Measurements from ENCODE around the gene MAML3.

MAML3 gene

GRCh38 chr4:139873111-139873860 is 280.7 kb downstream of the MAML3 start:
- TF ChIP-seq CTCF (IDR thresholded peaks at IDR 0.05; ENCODE audit: low read depth, low read length, missing control alignments): no peak
- no peak overlapping the region for H3K4me3 ChIP-seq (ENCODE audit: low read depth, low read length)
- DNase-seq (ENCODE audit: low read depth): no peak

- no peak for DNase-seq (ENCODE audit: low read depth)
These were observed 281.7 kb downstream of the MAML3 start for GRCh38 chr4:139872274-139872673.

DNA sequence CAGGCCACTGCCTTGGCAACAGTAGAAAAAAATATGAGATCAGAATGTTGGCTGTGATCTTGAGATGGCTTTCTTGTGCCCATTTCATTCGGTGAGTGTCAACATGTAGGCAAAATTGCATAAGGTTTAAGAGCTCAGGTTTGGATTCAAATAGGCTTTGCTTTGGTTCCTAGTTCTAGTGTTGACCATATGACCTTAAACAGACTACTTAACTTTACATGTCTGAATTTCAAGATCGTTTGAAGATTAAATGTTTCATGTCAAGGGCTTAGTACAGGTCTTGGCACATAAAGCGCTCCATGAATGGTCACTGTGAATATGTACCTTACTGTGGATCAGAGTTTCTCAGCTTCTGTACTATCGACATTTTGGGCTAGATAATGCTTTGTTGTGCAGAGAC is 284.2 kb downstream of the MAML3 start:
- no peak for DNase-seq (ENCODE audit: low read depth)
- TF ChIP-seq CTCF (IDR thresholded peaks at IDR 0.05; ENCODE audit: low read depth, low read length, missing control alignments): no peak
- H3K4me3 ChIP-seq (ENCODE audit: low read depth, low read length): no peak overlapping the region

More at GRCh38 chr4:139872274-139872673, 281.7 kb downstream of the MAML3 start:
- no peak overlapping the region for H3K4me3 ChIP-seq (ENCODE audit: low read depth, low read length)
- no peak for TF ChIP-seq CTCF (IDR thresholded peaks at IDR 0.05; ENCODE audit: low read depth, low read length, missing control alignments)

DNA sequence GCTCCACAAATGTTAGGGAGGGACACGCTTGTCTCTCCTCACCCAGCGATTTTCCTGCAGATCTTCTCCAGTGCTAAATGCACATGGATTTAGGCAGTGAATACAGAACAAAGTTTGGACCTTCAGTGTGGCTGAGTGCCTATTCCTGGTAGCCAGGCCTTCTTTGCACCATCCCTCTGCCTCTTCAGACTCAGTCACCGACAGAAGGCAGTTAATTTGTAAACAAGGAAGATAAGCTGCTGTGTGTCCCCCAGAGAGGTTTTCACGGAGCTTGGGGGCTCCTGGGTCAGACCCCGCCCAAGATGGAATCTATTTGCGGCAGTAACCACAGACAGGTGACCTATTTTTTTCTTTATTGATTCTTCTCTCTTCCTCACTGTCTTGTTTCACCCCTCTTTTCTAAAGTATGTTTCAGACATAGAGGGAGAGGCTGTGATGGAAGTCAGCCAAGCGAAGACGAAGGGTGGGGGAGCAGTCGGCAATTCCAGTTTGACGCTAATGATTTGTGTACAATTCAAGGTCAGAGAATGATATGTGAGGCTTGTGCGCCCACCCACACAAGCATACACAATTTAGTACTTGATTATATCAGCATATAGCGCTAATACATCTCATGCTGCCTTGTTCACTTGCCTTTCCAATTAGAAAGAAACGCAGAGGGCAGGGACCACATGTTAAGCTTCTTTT is 287.6 kb downstream of the MAML3 start:
- DNase-seq (ENCODE audit: low read depth): no peak
- no peak overlapping the region for H3K4me3 ChIP-seq (ENCODE audit: low read depth, low read length)
- no peak for TF ChIP-seq CTCF (IDR thresholded peaks at IDR 0.05; ENCODE audit: low read depth, low read length, missing control alignments)

GRCh38 chr4:139865537-139865936 is 288.4 kb downstream of the MAML3 start:
- TF ChIP-seq CTCF (IDR thresholded peaks at IDR 0.05; ENCODE audit: low read depth, low read length, missing control alignments): no peak
- H3K4me3 ChIP-seq (ENCODE audit: low read depth, low read length): no peak overlapping the region
- DNase-seq (ENCODE audit: low read depth): no peak

DNA sequence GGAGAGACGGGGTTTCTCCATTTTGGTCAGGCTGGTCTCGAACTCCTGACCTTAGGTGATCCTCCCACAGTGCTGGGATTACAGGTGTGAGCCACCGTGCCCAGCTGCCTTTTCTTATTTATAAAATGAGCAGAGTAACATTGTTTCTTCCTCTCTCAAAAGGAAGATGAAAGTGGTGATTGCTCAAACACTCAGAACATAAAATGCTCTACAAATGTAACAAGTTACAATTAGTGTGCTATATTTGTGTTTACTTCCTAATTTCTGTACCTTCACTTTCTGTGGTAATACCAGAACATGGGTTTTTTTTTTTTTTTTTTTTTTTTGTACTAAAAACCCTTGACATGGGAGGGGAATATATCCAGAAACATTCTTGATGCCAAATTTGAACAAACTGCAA is 290.5 kb downstream of the MAML3 start:
- H3K4me3 ChIP-seq (ENCODE audit: low read depth, low read length): no peak overlapping the region
- no peak for TF ChIP-seq CTCF (IDR thresholded peaks at IDR 0.05; ENCODE audit: low read depth, low read length, missing control alignments)
- DNase-seq (ENCODE audit: low read depth): no peak
